MM.1S (cell line): Measurements from ENCODE around the gene ADRM1.

Experiments used
- EZH2 ChIP-seq: fragments of 300-600 bp; sonication (generic); optimal IDR thresholded peaks from 2 replicates; pipeline ENCODE3; 2017; ENCODE audit warnings: low read depth, mild to moderate bottlenecking, antibody characterized with exemption, low read length, mixed read lengths
- TF ChIP-seq, protein P1 (sequence below): fragments of 300-600 bp; sonication (generic); IDR thresholded peaks from 2 replicates; pipeline ENCODE4 v1.5.1; 2016; ENCODE audit warnings: antibody characterized with exemption, low read length, mixed read lengths

- TF ChIP-seq, protein P1, sequence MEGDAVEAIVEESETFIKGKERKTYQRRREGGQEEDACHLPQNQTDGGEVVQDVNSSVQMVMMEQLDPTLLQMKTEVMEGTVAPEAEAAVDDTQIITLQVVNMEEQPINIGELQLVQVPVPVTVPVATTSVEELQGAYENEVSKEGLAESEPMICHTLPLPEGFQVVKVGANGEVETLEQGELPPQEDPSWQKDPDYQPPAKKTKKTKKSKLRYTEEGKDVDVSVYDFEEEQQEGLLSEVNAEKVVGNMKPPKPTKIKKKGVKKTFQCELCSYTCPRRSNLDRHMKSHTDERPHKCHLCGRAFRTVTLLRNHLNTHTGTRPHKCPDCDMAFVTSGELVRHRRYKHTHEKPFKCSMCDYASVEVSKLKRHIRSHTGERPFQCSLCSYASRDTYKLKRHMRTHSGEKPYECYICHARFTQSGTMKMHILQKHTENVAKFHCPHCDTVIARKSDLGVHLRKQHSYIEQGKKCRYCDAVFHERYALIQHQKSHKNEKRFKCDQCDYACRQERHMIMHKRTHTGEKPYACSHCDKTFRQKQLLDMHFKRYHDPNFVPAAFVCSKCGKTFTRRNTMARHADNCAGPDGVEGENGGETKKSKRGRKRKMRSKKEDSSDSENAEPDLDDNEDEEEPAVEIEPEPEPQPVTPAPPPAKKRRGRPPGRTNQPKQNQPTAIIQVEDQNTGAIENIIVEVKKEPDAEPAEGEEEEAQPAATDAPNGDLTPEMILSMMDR = no peak
- no peak for TF ChIP-seq EZH2
Measured at GRCh38 chr20:62284448-62284847, 18.3 kb upstream of the ADRM1 start.
